HepG2 (cell line): ENCODE measurements around the gene ZC3H12A. TPM values are rescaled to one million over a fixed set of nuclear protein-coding genes. Genes with fewer than 3 reads are reported as not detected.
"Not testable (repeated sequence)": the region's sequence is repeated elsewhere in the genome, so short reads cannot be mapped to it uniquely, and the experiment has no call there.

Experiments used
- CREM ChIP-seq, 2 experiments: sonication (generic) in 1 of 2; formaldehyde crosslinking in 1 of 2; IDR thresholded peaks; 2 replicates each; pipeline versions ENCODE4 v1.4.0 to v1.6.1; 2016 to 2020; ENCODE audit warnings: antibody characterized with exemption in 1 of 2, mild to moderate bottlenecking in 1 of 2, missing genetic modification reagents in 1 of 2
- RXRA ChIP-seq: sonication (generic); formaldehyde crosslinking; IDR thresholded peaks from 2 replicates; pipeline ENCODE4 v1.5.1; 2020; ENCODE audit warnings: missing genetic modification reagents
- ZNF460 ChIP-seq: sonication (generic); formaldehyde crosslinking; IDR thresholded peaks from 2 replicates; pipeline ENCODE4 v1.5.1; 2020; ENCODE audit warnings: missing genetic modification reagents, mild to moderate bottlenecking, borderline replicate concordance
- ZNF609 ChIP-seq: sonication (generic); formaldehyde crosslinking; IDR thresholded peaks from 2 replicates; pipeline ENCODE4 v1.4.0; 2020; ENCODE audit warnings: mild to moderate bottlenecking, missing genetic modification reagents, borderline replicate concordance
- polyA plus RNA-seq, 8 experiments: library from polyadenylated mRNA; depleted of rRNA in 3 of 8; stranded (reverse) in 7 of 8; unstranded in 1 of 8; fragments of >200 nt; fragmentation: Illumina TruSeq in 4 of 8; extraction: Trizol in 4 of 8; gene quantifications; 2 replicates each; pipeline versions ENCODE4 v1.2.1 to v1.2.3, GENCODE V29; 2011 to 2016; ENCODE audit warnings: low read depth in 4 of 8, missing spikeins in 1 of 8, mixed read lengths in 1 of 8; ENCODE audit not compliant: insufficient read depth in 1 of 8
- total RNA-seq, 5 experiments: library from RNA; depleted of rRNA; stranded (reverse); fragments of >200 nt; fragmentation: Illumina TruSeq; extraction: Trizol; gene quantifications; 2 replicates each; pipeline ENCODE4 v1.2.3, GENCODE V29; 2016; ENCODE audit warnings: low read depth in 1 of 5
- TF ChIP-seq, protein P1 (sequence below), 2 experiments: fragments of 450-650 bp in 1 of 2; sonication (generic) in 1 of 2; formaldehyde crosslinking in 1 of 2; IDR thresholded peaks; 2 replicates each; pipeline versions ENCODE4 v1.6.1 to v1.8.0; 2016 to 2022; ENCODE audit warnings: antibody characterized with exemption in 1 of 2, mild to moderate bottlenecking in 1 of 2, missing genetic modification reagents in 1 of 2
- TF ChIP-seq, protein P2 (sequence below): IDR thresholded peaks from 2 replicates; pipeline ENCODE4 v1.6.1; 2018; ENCODE audit warnings: missing genetic modification reagents, mild to moderate bottlenecking, missing compliant biosample characterization
- TF ChIP-seq, protein P3 (sequence below): IDR thresholded peaks from 2 replicates; pipeline ENCODE4 v1.6.1; 2016; ENCODE audit warnings: low read depth

Gene ZC3H12A
- total and polyA plus RNA-seq, 2 of the 13 experiments (the other 11 are each of a cell fraction or from before 2014, with no cell fraction given) = 6.8 to 13.3 TPM

GRCh38 chr1:37532418-37533156 is 58.2 kb downstream of the ZC3H12A start (continued):
- TF ChIP-seq, protein P1, sequence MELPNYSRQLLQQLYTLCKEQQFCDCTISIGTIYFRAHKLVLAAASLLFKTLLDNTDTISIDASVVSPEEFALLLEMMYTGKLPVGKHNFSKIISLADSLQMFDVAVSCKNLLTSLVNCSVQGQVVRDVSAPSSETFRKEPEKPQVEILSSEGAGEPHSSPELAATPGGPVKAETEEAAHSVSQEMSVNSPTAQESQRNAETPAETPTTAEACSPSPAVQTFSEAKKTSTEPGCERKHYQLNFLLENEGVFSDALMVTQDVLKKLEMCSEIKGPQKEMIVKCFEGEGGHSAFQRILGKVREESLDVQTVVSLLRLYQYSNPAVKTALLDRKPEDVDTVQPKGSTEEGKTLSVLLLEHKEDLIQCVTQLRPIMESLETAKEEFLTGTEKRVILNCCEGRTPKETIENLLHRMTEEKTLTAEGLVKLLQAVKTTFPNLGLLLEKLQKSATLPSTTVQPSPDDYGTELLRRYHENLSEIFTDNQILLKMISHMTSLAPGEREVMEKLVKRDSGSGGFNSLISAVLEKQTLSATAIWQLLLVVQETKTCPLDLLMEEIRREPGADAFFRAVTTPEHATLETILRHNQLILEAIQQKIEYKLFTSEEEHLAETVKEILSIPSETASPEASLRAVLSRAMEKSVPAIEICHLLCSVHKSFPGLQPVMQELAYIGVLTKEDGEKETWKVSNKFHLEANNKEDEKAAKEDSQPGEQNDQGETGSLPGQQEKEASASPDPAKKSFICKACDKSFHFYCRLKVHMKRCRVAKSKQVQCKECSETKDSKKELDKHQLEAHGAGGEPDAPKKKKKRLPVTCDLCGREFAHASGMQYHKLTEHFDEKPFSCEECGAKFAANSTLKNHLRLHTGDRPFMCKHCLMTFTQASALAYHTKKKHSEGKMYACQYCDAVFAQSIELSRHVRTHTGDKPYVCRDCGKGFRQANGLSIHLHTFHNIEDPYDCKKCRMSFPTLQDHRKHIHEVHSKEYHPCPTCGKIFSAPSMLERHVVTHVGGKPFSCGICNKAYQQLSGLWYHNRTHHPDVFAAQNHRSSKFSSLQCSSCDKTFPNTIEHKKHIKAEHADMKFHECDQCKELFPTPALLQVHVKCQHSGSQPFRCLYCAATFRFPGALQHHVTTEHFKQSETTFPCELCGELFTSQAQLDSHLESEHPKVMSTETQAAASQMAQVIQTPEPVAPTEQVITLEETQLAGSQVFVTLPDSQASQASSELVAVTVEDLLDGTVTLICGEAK (IDR thresholded peaks at IDR 0.05) = not testable (repeated sequence)
- TF ChIP-seq, protein P1 (CRISPR knock-in tag; IDR thresholded peaks at IDR 0.05) = peak; percentile 41; the same call in 1 of the 2 replicates
- TF ChIP-seq, protein P2, sequence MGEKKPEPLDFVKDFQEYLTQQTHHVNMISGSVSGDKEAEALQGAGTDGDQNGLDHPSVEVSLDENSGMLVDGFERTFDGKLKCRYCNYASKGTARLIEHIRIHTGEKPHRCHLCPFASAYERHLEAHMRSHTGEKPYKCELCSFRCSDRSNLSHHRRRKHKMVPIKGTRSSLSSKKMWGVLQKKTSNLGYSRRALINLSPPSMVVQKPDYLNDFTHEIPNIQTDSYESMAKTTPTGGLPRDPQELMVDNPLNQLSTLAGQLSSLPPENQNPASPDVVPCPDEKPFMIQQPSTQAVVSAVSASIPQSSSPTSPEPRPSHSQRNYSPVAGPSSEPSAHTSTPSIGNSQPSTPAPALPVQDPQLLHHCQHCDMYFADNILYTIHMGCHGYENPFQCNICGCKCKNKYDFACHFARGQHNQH = peak; percentile 43; the same call in 1 of the 2 replicates
- TF ChIP-seq RXRA (peak; percentile 46; the same call in 1 of the 2 replicates), ZNF609 (CRISPR knock-in tag) (peak; percentile 39; the same call in 1 of the 2 replicates), ZNF460 (CRISPR knock-in tag) (0 out of 2 replicates have a peak, but pooled peaks have one; percentile 10), CREM (IDR thresholded peaks at IDR 0.05) (peak; percentile 32; the same call in 1 of the 2 replicates)
- TF ChIP-seq, protein P3, sequence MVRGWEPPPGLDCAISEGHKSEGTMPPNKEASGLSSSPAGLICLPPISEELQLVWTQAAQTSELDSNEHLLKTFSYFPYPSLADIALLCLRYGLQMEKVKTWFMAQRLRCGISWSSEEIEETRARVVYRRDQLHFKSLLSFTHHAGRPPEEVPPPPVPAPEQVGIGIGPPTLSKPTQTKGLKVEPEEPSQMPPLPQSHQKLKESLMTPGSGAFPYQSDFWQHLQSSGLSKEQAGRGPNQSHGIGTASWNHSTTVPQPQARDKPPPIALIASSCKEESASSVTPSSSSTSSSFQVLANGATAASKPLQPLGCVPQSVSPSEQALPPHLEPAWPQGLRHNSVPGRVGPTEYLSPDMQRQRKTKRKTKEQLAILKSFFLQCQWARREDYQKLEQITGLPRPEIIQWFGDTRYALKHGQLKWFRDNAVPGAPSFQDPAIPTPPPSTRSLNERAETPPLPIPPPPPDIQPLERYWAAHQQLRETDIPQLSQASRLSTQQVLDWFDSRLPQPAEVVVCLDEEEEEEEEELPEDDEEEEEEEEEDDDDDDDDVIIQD = peak; percentile 28; the same call in 1 of the 2 replicates
- TF ChIP-seq CREM (CRISPR knock-in tag; IDR thresholded peaks at IDR 0.05) = not testable (repeated sequence)
